ENCODE results near the gene SECTM1. TPM values are rescaled to one million over a fixed set of nuclear protein-coding genes. Genes with fewer than 3 reads are reported as not detected.

SECTM1 gene
- polyA plus RNA-seq, 2 of the 4 experiments (the other 2 are of a cell fraction): 0.22 to 2.0 TPM

DNA sequence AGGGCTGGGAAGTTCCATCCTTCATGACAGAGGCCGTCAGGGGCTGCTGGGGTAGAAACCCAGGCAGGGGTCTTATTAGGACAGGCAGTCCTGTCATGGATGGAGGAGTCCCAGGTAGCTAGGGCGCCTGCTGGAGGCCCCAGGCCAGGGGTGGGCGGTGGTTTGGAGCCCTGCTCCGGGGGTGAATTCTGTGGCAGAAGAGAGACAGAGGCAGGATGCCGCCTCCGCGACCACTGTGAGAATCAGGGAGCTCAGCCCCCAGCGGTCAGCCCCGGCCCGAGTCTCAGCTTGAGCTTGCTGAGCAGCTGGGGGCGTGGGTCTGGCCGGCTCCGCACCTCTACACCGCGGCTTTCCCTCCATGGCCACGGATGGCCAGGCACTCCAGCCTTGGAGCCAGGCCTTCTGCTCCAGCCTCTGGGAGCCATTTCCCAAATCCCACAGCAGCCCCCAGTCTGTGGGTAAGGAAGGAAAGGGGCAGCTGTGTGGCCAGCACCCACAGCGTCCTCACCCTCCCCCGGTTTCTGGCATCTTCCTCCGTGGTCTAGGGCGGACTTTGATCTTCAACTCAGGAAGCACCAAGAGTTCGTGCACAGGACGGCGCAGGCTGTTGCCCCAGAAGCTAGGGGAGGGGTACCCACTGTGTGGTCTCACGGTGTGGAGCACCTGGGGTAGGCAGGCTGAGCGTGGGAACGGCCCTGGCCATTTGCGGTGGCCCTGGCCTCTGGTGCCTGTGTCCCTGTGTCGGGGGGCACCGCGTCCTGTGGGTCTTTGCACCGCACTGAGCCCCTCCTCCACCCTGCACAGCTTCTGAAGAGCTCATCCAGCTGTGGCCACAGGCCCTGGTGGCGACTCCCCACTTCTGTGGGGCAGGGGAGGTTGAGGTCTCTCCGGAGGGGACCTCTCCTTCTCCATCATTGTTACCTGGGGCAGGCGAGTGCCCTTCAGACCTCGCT lies 30.3 kb downstream of the SECTM1 start:
- H3K27ac ChIP-seq: peak overlapping the region; percentile 31 to 96; a peak in 4 of 6 replicates
- TF ChIP-seq, protein P1, sequence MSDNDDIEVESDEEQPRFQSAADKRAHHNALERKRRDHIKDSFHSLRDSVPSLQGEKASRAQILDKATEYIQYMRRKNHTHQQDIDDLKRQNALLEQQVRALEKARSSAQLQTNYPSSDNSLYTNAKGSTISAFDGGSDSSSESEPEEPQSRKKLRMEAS (IDR thresholded peaks at IDR 0.05): no peak
- TF ChIP-seq HOXB5 (CRISPR knock-in tag; IDR thresholded peaks at IDR 0.05) (no peak), CHD2 (IDR thresholded peaks at IDR 0.05; ENCODE audit: low read length, partially characterized antibody) (no peak), CHD4 (IDR thresholded peaks at IDR 0.05; ENCODE audit: borderline replicate concordance) (no peak), HEYL (CRISPR knock-in tag; IDR thresholded peaks at IDR 0.05) (no peak), HOXB13 (CRISPR knock-in tag; IDR thresholded peaks at IDR 0.05; ENCODE audit: low read depth) (no peak), NPAS2 (CRISPR knock-in tag; IDR thresholded peaks at IDR 0.05; ENCODE audit: borderline replicate concordance) (no peak), FOSB (CRISPR knock-in tag; IDR thresholded peaks at IDR 0.05) (no peak), RARB (CRISPR knock-in tag; IDR thresholded peaks at IDR 0.05) (no peak), EHF (CRISPR knock-in tag; IDR thresholded peaks at IDR 0.05) (no peak), MAZ (IDR thresholded peaks at IDR 0.05; ENCODE audit: borderline replicate concordance, low read depth, low read length) (no peak), POLR2AphosphoS2 (conservative IDR thresholded peaks at IDR 0.05; ENCODE audit: low read length) (no peak), RFX5 (IDR thresholded peaks at IDR 0.05) (no peak), MAFK (IDR thresholded peaks at IDR 0.05; ENCODE audit: partially characterized antibody) (no peak), TFCP2L1 (CRISPR knock-in tag; IDR thresholded peaks at IDR 0.05) (no peak), JUNB (IDR thresholded peaks at IDR 0.05) (no peak)
- TF ChIP-seq, protein P2, sequence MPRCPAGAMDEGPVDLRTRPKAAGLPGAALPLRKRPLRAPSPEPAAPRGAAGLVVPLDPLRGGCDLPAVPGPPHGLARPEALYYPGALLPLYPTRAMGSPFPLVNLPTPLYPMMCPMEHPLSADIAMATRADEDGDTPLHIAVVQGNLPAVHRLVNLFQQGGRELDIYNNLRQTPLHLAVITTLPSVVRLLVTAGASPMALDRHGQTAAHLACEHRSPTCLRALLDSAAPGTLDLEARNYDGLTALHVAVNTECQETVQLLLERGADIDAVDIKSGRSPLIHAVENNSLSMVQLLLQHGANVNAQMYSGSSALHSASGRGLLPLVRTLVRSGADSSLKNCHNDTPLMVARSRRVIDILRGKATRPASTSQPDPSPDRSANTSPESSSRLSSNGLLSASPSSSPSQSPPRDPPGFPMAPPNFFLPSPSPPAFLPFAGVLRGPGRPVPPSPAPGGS (IDR thresholded peaks at IDR 0.05): no peak
- TF ChIP-seq, protein P3, sequence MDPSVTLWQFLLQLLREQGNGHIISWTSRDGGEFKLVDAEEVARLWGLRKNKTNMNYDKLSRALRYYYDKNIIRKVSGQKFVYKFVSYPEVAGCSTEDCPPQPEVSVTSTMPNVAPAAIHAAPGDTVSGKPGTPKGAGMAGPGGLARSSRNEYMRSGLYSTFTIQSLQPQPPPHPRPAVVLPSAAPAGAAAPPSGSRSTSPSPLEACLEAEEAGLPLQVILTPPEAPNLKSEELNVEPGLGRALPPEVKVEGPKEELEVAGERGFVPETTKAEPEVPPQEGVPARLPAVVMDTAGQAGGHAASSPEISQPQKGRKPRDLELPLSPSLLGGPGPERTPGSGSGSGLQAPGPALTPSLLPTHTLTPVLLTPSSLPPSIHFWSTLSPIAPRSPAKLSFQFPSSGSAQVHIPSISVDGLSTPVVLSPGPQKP (IDR thresholded peaks at IDR 0.05; ENCODE audit: low read depth, low read length): no peak
- TF ChIP-seq, protein P4, sequence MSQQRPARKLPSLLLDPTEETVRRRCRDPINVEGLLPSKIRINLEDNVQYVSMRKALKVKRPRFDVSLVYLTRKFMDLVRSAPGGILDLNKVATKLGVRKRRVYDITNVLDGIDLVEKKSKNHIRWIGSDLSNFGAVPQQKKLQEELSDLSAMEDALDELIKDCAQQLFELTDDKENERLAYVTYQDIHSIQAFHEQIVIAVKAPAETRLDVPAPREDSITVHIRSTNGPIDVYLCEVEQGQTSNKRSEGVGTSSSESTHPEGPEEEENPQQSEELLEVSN (IDR thresholded peaks at IDR 0.05; ENCODE audit: borderline replicate concordance, low read depth): no peak
- TF ChIP-seq, protein P5, sequence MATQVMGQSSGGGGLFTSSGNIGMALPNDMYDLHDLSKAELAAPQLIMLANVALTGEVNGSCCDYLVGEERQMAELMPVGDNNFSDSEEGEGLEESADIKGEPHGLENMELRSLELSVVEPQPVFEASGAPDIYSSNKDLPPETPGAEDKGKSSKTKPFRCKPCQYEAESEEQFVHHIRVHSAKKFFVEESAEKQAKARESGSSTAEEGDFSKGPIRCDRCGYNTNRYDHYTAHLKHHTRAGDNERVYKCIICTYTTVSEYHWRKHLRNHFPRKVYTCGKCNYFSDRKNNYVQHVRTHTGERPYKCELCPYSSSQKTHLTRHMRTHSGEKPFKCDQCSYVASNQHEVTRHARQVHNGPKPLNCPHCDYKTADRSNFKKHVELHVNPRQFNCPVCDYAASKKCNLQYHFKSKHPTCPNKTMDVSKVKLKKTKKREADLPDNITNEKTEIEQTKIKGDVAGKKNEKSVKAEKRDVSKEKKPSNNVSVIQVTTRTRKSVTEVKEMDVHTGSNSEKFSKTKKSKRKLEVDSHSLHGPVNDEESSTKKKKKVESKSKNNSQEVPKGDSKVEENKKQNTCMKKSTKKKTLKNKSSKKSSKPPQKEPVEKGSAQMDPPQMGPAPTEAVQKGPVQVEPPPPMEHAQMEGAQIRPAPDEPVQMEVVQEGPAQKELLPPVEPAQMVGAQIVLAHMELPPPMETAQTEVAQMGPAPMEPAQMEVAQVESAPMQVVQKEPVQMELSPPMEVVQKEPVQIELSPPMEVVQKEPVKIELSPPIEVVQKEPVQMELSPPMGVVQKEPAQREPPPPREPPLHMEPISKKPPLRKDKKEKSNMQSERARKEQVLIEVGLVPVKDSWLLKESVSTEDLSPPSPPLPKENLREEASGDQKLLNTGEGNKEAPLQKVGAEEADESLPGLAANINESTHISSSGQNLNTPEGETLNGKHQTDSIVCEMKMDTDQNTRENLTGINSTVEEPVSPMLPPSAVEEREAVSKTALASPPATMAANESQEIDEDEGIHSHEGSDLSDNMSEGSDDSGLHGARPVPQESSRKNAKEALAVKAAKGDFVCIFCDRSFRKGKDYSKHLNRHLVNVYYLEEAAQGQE (IDR thresholded peaks at IDR 0.05): no peak
- WGBS (ENCODE audit: missing lambda C conversion rate): 83% methylated on average over 34 of the region's 35 CpGs
- H3K4me2 ChIP-seq: peak overlapping the region; percentile 22; the same call in 2 of the 3 replicates
- peaks cover 39% of the 10 kb centered on the region for H3K4me1 ChIP-seq
- 0 out of 6 replicates have a peak, but pooled peaks of 1 of the 2 experiments have one; percentile 2 for ATAC-seq
- H3K9me3 ChIP-seq: no peaks in the 10 kb centered on the region
- no peak overlapping the region for H3K4me3 ChIP-seq
- DNase-seq (ENCODE audit: low read depth in 1 of 2, low spot score in 1 of 2): no peak
- ChIA-PET POLR2A (interaction anchor here (2.2 kb wide), 1 partner anchor 11 kb away, joined by 9 read pairs; no protein-coding TSS in a partner anchor), CTCF (interaction anchor here (0.6 to 21.2 kb wide), 13 partner anchors 9 to 741 kb away, joined by 3 to 343 read pairs (median 10); partner anchors contain the start of genes CD7 and SECTM1)
- FAIRE-seq: no peak
